HG03460 (cell line): Measurements from ENCODE around the gene ADAMTS16.

ENCODE experiments used
- ATAC-seq: cut with Tn5 transposase; IDR thresholded peaks from one replicate; pipeline ENCODE4 v1.9.1; 2021; ENCODE audit not compliant: unreplicated experiment

Gene ADAMTS16

DNA sequence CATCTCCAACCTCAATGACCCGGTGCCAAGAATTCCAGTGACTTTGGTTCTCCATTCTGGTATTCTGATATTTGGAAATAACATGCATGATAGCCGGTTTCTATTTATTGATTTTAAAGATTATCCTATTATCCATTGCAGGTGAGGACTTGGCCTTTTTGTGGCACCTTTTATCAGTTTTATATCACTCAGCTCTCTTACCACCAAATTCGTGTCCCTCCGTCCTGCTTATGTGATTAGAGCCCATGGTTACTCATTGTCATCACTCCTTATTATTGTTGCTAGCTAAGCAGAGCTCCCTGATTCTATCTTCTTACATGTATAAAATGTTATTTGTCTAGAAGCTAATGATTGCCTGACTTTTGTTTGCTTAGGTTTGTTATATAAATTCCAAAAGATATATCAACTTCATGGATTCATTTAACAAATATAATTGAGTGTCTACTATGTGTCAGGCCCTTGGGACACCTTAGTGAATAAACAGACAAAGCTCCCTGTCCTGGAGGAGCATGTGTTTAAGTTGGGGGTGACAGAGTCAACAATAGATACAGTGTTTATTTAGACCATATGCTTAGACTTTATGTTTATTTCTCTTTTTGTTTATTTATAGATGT is 138.2 kb downstream of the ADAMTS16 start:
- ATAC-seq: no peak

DNA sequence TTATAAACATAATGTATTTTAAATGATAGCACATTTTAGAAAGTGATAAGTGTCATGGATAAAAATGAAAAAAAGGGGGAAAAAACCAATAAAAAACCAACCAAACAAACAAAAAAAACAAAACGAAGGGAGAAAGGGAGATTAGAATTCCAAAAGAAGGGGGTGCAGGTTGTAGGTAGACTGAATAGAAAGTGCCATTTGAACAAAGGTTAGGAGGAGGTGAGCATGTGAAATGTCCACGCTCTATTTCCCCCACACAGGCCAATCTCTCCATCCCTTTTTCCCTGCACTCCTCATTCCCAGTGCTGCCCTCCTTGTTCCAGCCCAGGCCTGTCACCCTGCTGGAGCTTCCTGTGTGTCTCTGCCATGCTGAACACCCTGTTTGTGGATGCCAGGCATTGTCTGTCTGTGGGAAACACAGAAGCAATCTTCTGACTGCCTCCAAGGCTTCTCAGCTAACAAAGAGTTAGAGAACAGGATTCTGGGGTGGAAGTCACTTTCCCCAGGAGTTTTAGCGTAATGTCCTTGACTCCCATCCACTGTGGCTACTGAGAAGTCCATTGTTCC is 138.8 kb downstream of the ADAMTS16 start:
- no peak for ATAC-seq

DNA sequence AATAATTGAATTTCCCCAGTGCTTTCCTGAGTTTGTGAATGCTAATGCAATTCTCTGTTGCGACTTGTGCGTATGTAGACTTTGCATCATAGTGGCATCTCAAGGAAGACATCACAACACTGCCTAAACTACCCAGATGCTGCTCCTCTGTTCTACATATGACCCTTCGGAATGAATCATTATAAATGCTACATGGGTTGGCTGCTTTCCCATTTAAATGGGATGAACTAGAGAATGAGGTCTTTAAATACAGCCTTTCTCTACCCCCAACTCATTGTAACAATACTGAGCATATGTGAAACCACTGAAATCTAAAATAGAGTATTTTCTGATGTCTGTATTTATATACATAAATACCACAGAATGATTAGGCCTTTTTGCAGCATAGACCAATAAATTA is 145.8 kb downstream of the ADAMTS16 start:
- no peak for ATAC-seq

GRCh38 chr5:5287419-5287818 is 147.3 kb downstream of the ADAMTS16 start:
- ATAC-seq: no peak

GRCh38 chr5:5288201-5288600 is 148.1 kb downstream of the ADAMTS16 start:
- no peak for ATAC-seq

DNA sequence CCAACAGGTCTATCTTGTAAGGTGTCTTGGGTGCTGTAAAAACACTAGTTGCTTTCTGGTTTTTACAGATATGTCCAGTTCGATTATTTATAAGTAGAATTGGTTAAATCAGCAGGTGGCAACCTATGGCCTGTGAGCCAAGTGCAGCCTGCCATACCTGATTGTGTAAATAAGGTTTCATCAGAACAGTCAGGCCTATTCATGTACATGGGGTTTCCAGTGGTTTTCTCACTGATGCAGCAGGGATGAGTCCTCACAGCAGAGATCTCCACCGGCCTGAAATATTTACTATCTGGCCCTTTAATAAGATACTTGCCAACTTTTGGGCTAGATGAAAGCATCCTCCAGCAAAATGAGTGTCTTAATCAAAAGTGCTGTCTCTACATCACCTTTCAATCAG is 149.4 kb downstream of the ADAMTS16 start:
- no peak for ATAC-seq

DNA sequence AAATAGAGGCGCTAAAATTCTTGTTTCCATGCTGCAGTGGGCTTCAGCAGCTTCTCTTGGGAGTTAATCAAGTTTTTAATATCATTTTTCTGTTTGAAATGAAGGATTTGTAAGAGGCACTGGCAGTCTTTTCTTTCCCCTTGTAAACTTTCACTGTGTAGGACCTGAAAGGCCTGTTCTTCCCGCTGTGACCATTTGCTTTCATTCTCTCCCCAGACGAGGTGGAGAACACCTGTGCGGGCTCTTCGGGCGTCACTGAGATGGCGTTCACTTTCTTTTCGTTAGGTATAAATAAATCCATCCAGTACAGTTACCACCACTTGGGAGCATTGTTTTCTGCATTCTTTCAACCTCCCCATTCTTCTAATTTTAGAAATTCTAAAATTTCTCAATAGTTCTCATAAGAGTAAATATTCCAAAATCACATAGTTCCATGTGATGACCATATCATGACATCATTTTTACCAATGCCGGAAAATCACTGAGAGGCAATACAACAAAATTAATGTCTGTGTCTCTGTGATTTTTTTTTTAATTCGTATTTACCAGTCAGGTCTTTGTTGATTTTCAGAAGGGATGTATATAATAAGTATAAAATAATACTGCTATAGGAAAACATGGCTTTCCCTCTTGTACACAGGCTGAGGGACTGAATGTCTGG is 150.7 kb downstream of the ADAMTS16 start:
- no peak for ATAC-seq

GRCh38 chr5:5291357-5291756 is 151.2 kb downstream of the ADAMTS16 start:
- ATAC-seq: no peak

- no peak for ATAC-seq
Observed at GRCh38 chr5:5293029-5293428, 152.9 kb downstream of the ADAMTS16 start.

DNA sequence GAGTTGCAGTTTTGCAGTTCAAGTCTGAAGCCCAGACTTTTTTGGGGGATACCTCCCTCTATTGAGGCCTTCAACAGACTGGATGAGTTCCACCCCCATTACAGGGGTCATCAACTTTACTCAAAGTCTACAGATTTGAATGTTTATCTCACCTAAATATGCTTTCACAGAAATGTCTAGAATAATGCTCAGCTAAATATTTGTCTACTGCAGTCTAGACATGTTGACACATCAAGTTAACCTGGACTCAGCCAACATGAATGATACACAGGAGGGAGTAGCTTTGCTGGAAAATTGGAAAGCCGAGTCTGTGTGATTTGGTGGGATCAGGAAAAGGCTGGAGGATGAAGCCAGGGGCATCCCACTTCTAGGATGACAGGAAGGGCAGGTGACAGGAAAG is 154.3 kb downstream of the ADAMTS16 start:
- ATAC-seq: no peak

GRCh38 chr5:5295351-5295750 is 155.2 kb downstream of the ADAMTS16 start:
- ATAC-seq: no peak

GRCh38 chr5:5296051-5296450 is 155.9 kb downstream of the ADAMTS16 start:
- ATAC-seq: no peak

DNA sequence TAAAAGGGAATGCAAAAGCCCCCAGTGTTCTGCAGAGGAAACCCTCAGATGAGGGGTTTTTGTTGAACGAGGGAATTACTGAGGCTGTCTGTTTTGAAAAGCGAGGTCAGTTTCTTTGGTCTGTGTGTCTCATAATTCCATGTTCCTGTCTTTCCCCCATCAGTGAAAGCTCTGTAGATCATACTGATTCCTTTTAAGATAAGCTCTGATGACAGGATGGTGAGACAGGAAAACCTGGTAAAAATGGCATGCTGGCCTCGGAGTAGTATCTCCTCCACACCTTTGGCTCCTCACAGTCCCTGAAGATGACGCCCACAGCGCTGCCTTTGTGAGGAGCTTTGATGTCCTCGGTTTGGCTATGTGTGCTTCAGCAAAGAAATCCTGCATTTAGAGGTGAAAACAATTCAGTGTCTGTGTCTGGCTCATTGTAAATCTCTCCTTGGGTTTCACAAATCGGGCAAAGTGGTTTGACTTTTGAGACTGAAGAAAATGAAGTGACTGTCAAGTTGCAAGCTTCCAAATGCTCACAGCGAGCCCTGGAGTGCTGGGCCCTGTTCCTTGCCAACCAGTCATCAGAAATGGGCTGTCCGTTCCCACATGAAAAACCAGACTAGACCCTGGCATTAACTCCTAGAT is 157.4 kb downstream of the ADAMTS16 start:
- no peak for ATAC-seq

DNA sequence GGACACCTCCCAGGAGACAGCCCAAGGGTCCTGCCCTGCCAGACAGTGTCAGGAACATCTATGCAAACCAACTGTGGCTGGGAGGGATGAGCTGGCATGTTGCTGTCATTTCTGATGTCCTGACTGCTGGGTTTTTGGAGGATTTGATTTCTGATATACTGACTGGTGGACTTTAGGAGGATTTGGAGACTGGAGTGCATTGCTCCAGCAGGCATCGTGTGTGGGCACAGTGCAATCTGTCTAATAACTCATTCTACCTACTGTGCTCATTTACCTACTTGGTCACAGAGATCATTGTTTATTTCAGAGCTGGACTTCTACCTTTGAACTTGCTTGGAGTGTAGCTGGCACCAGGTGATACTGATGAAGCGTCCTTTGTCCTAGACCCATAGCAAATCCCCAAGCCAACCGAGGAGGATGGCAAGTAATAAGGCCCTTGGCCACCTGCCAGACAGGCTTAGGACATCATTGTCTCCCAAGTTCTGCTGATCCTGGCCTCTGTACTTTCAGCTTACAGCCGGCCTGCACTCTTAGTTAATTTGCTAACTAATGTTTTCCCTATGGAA is 158.0 kb downstream of the ADAMTS16 start:
- no peak for ATAC-seq

- ATAC-seq: no peak
Observed at GRCh38 chr5:5298841-5299541, 158.9 kb downstream of the ADAMTS16 start.

GRCh38 chr5:5301176-5301575 is 161.0 kb downstream of the ADAMTS16 start:
- no peak for ATAC-seq

DNA sequence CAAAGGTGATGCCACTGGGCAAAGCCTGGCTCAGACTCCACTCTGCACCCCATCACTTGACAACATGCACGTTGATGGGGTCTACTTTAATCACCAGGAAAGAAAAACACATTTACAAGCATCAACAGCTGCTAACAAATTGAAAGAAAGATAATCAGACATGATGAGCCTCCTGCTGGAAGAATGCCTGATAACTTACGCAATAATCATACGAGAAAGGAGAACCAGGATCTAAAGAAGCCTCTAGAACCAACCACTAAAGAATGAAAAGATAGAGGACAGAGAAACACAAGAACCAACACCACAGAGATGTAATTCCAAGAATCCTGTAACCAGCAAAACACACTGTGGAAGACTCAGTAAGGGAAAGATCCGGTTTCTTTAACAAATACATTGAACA is 162.1 kb downstream of the ADAMTS16 start:
- no peak for ATAC-seq

DNA sequence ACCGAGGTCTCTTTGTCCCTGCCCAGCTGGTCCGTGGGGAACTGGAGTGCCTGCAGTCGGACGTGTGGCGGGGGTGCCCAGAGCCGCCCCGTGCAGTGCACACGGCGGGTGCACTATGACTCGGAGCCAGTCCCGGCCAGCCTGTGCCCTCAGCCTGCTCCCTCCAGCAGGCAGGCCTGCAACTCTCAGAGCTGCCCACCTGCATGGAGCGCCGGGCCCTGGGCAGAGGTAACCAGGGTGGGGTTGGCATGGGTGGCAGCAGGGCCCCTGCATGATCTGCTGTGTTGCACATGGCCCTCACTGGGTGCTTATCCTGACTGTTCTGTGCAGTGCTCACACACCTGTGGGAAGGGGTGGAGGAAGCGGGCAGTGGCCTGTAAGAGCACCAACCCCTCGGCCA is 163.1 kb downstream of the ADAMTS16 start:
- ATAC-seq: no peak

GRCh38 chr5:5304361-5305020 is 164.4 kb downstream of the ADAMTS16 start:
- ATAC-seq: no peak

- ATAC-seq: no peak
Observed at GRCh38 chr5:5306696-5307095, 166.6 kb downstream of the ADAMTS16 start.

- ATAC-seq: no peak
Observed at GRCh38 chr5:5308319-5308718, 168.2 kb downstream of the ADAMTS16 start.
